Liver (tissue), 9 donors: Measurements from ENCODE around the gene AGMAT. TPM values are rescaled to one million over a fixed set of nuclear protein-coding genes. Genes with fewer than 3 reads are reported as not detected.

Source experiments
- DNase-seq: peaks from one replicate; pipeline ENCODE4 v3.0.0-alpha.2; 2017; ENCODE audit warnings: low spot score
- H3K27ac ChIP-seq, 2 donors: one replicate each; pipeline ENCODE4 v1.7.0; 2013; ENCODE audit warnings: inconsistent platforms in 2 of 2, low read length in 2 of 2, control low read depth in 1 of 2, low read depth in 1 of 2, mild to moderate bottlenecking in 1 of 2
- H3K27me3 ChIP-seq, 4 donors: one replicate each; pipeline versions ENCODE4 v1.6.1 to v1.7.0; 2013; ENCODE audit warnings: low read length in 3 of 4, inconsistent platforms in 1 of 4, mild to moderate bottlenecking in 1 of 4, moderate library complexity in 1 of 4; ENCODE audit not compliant: control insufficient read depth in 4 of 4, insufficient read depth in 4 of 4
- H3K36me3 ChIP-seq, 4 donors: one replicate each; pipeline versions ENCODE4 v1.6.1 to v1.7.0; 2013; ENCODE audit warnings: low read length in 3 of 4, mild to moderate bottlenecking in 3 of 4, low read depth in 1 of 4, moderate library complexity in 1 of 4; ENCODE audit not compliant: control insufficient read depth in 4 of 4, insufficient read depth in 3 of 4
- H3K4me1 ChIP-seq, 4 donors: one replicate each; pipeline versions ENCODE4 v1.6.1 to v1.7.0; 2013; ENCODE audit warnings: low read length in 3 of 4, mild to moderate bottlenecking in 3 of 4, moderate library complexity in 1 of 4; ENCODE audit not compliant: control insufficient read depth in 4 of 4, insufficient read depth in 4 of 4
- H3K4me3 ChIP-seq, 3 donors: one replicate each; pipeline versions ENCODE4 v1.6.1 to v1.7.0; 2013; ENCODE audit warnings: low read length in 3 of 3, control low read depth in 1 of 3, low read depth in 1 of 3, mild to moderate bottlenecking in 1 of 3
- H3K9ac ChIP-seq, 2 donors: one replicate each; pipeline ENCODE4 v1.7.0; 2013; ENCODE audit warnings: low read length in 2 of 2, mild to moderate bottlenecking in 2 of 2, moderate library complexity in 2 of 2, control low read depth in 1 of 2, low read depth in 1 of 2
- H3K9me3 ChIP-seq, 4 donors: one replicate each; pipeline versions ENCODE4 v1.6.1 to v1.7.0; 2013; ENCODE audit warnings: low read length in 3 of 4; ENCODE audit not compliant: control insufficient read depth in 4 of 4
- CTCF ChIP-seq: fragments of 150-350 bp; IDR thresholded peaks from 2 replicates; pipeline ENCODE4 v1.5.1; 2017; ENCODE audit warnings: improper control_type of control experiment, low read depth, low read length; ENCODE audit not compliant: missing input control
- HNF4G ChIP-seq: IDR thresholded peaks from 2 replicates; pipeline ENCODE4 v1.6.1; 2016; ENCODE audit warnings: antibody characterized with exemption
- REST ChIP-seq: IDR thresholded peaks from 2 replicates; pipeline ENCODE4 v1.6.1; 2016; ENCODE audit warnings: antibody characterized with exemption, mild to moderate bottlenecking
- SP1 ChIP-seq: IDR thresholded peaks from 2 replicates; pipeline ENCODE4 v1.6.1; 2018; ENCODE audit warnings: antibody characterized with exemption, mild to moderate bottlenecking
- TAF1 ChIP-seq: conservative IDR thresholded peaks from 2 replicates; pipeline ENCODE4 v1.6.1; 2016; ENCODE audit warnings: antibody characterized with exemption, mild to moderate bottlenecking
- ZBTB33 ChIP-seq: IDR thresholded peaks from 2 replicates; pipeline ENCODE4 v1.6.1; 2016; ENCODE audit warnings: antibody characterized with exemption
- WGBS: extraction: QIAGEN DNeasy Blood & Tissue Kit; methylation state at CpG from one replicate; pipeline ENCODE4 v1.1.7; 2013; 5-methylcytosine and 5-hydroxymethylcytosine counted together
- polyA plus RNA-seq, 2 donors: library from polyadenylated mRNA; stranded (reverse) in 1 of 2; unstranded in 1 of 2; fragments of 200-250 nt in 1 of 2; fragments of >200 nt in 1 of 2; fragmentation: Nextera tagmentation in 1 of 2; extraction: Ambion mirVana in 1 of 2; gene quantifications; one replicate each; pipeline versions ENCODE4 v1.2.1 to v1.2.3, GENCODE V29; 2013 to 2015
- total RNA-seq, 2 donors: library from RNA; depleted of rRNA; stranded (reverse); fragments of >200 nt; gene quantifications; one replicate each; pipeline ENCODE4 v1.2.3, GENCODE V29; 2014
- donor health status: healthy.
- donor health status: healthy.
- donor health status: healthy.
- donor health status: healthy.
- donor health status: healthy.

Gene AGMAT
- total and polyA plus RNA-seq, 4 donors: 31.9 to 83.6 (median 40.6) TPM

GRCh38 chr1:15557008-15557407 lies 27.8 kb downstream of the AGMAT start (continued):
- no peak for TF ChIP-seq ZBTB33

DNA sequence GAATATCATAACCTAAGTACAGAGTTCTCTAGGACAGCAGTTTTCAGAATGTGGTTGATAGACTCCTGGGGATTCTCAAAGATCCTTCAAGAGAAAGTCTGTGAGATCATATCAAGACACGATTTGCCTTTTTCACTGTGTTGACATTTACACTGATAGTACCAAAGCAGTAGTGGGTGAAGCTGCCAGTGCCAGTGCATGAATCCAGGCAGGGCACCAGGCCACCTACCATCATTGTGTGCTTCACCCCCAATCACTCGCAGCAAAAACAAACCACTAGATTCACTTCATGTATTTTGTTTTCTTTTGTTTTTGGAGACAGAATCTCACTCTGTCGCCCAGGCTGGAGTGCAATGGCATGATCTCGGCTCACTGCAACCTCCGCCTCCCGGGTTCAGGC lies 34.3 kb downstream of the AGMAT start:
- H3K36me3 ChIP-seq: peaks cover 3 to 32% (median 14%) of the 10 kb centered on the region in 4 donors
- no peaks in the 10 kb centered on the region for H3K27me3 ChIP-seq

More for the DNA sequence above, 34.3 kb downstream of the AGMAT start:
- WGBS: 90% methylated on average over 6 of the region's 6 CpGs
- TF ChIP-seq REST (no peak), TAF1 (no peak), SP1 (no peak), HNF4G (no peak), CTCF (no peak)
- Histone ChIP-seq H3K4me3 (no peak overlapping the region), H3K9me3 (no peaks in the 10 kb centered on the region), H3K9ac (no peak overlapping the region), H3K4me1 (no peaks in the 10 kb centered on the region), H3K27ac (no peak overlapping the region)
- DNase-seq: no peak
